ENCODE results near the gene SPATS1.

GRCh38 chr6:44338228-44339122 lies 4.0 kb upstream of the SPATS1 start:
- TF ChIP-seq CTCF (IDR thresholded peaks at IDR 0.05) (peak; percentile 51 to 79 (median 61)), POLR2A (IDR thresholded peaks at IDR 0.05) (no peak)

Measured in heart left ventricle (tissue), 13 donors.